Liver (tissue), 9 donors: ENCODE measurements around the gene NCK2. TPM values are rescaled to one million over a fixed set of nuclear protein-coding genes. Genes with fewer than 3 reads are reported as not detected.

Experiments used
- DNase-seq: peaks from one replicate; pipeline ENCODE4 v3.0.0-alpha.2; 2017; ENCODE audit warnings: low spot score
- H3K27ac ChIP-seq, 2 donors: one replicate each; pipeline ENCODE4 v1.7.0; 2013; ENCODE audit warnings: inconsistent platforms in 2 of 2, low read length in 2 of 2, control low read depth in 1 of 2, low read depth in 1 of 2, mild to moderate bottlenecking in 1 of 2
- H3K27me3 ChIP-seq, 4 donors: one replicate each; pipeline versions ENCODE4 v1.6.1 to v1.7.0; 2013; ENCODE audit warnings: low read length in 3 of 4, inconsistent platforms in 1 of 4, mild to moderate bottlenecking in 1 of 4, moderate library complexity in 1 of 4; ENCODE audit not compliant: control insufficient read depth in 4 of 4, insufficient read depth in 4 of 4
- H3K36me3 ChIP-seq, 4 donors: one replicate each; pipeline versions ENCODE4 v1.6.1 to v1.7.0; 2013; ENCODE audit warnings: low read length in 3 of 4, mild to moderate bottlenecking in 3 of 4, low read depth in 1 of 4, moderate library complexity in 1 of 4; ENCODE audit not compliant: control insufficient read depth in 4 of 4, insufficient read depth in 3 of 4
- H3K4me1 ChIP-seq, 4 donors: one replicate each; pipeline versions ENCODE4 v1.6.1 to v1.7.0; 2013; ENCODE audit warnings: low read length in 3 of 4, mild to moderate bottlenecking in 3 of 4, moderate library complexity in 1 of 4; ENCODE audit not compliant: control insufficient read depth in 4 of 4, insufficient read depth in 4 of 4
- H3K4me3 ChIP-seq, 3 donors: one replicate each; pipeline versions ENCODE4 v1.6.1 to v1.7.0; 2013; ENCODE audit warnings: low read length in 3 of 3, control low read depth in 1 of 3, low read depth in 1 of 3, mild to moderate bottlenecking in 1 of 3
- H3K9ac ChIP-seq, 2 donors: one replicate each; pipeline ENCODE4 v1.7.0; 2013; ENCODE audit warnings: low read length in 2 of 2, mild to moderate bottlenecking in 2 of 2, moderate library complexity in 2 of 2, control low read depth in 1 of 2, low read depth in 1 of 2
- H3K9me3 ChIP-seq, 4 donors: one replicate each; pipeline versions ENCODE4 v1.6.1 to v1.7.0; 2013; ENCODE audit warnings: low read length in 3 of 4; ENCODE audit not compliant: control insufficient read depth in 4 of 4
- FOXA1 ChIP-seq: IDR thresholded peaks from 2 replicates; pipeline ENCODE4 v1.6.1; 2016; ENCODE audit warnings: antibody characterized with exemption
- FOXA2 ChIP-seq: IDR thresholded peaks from 2 replicates; pipeline ENCODE4 v1.6.1; 2016; ENCODE audit warnings: antibody characterized with exemption
- GABPA ChIP-seq, 2 donors: IDR thresholded peaks in 1 of 2; conservative IDR thresholded peaks in 1 of 2; 2 replicates each; pipeline ENCODE4 v1.6.1; 2016; ENCODE audit warnings: antibody characterized with exemption in 2 of 2, mild to moderate bottlenecking in 1 of 2, moderate library complexity in 1 of 2
- HNF4A ChIP-seq, 2 donors: conservative IDR thresholded peaks; 2 replicates each; pipeline ENCODE4 v1.6.1; 2016; ENCODE audit warnings: antibody characterized with exemption in 2 of 2, mild to moderate bottlenecking in 2 of 2
- HNF4G ChIP-seq: IDR thresholded peaks from 2 replicates; pipeline ENCODE4 v1.6.1; 2016; ENCODE audit warnings: antibody characterized with exemption
- JUND ChIP-seq, 2 donors: IDR thresholded peaks; 2 replicates each; pipeline ENCODE4 v1.6.1; 2016; ENCODE audit warnings: antibody characterized with exemption in 2 of 2
- NR2F2 ChIP-seq: IDR thresholded peaks from 2 replicates; pipeline ENCODE4 v1.6.1; 2016; ENCODE audit warnings: antibody characterized with exemption
- RAD21 ChIP-seq, 2 donors: IDR thresholded peaks; 2 replicates each; pipeline ENCODE4 v1.6.1; 2016; ENCODE audit warnings: antibody characterized with exemption in 2 of 2, mild to moderate bottlenecking in 2 of 2
- RXRA ChIP-seq, 2 donors: IDR thresholded peaks; 2 replicates each; pipeline ENCODE4 v1.6.1; 2017 to 2018; ENCODE audit warnings: antibody characterized with exemption in 2 of 2, mild to moderate bottlenecking in 1 of 2
- SP1 ChIP-seq: IDR thresholded peaks from 2 replicates; pipeline ENCODE4 v1.6.1; 2018; ENCODE audit warnings: antibody characterized with exemption, mild to moderate bottlenecking
- TAF1 ChIP-seq: conservative IDR thresholded peaks from 2 replicates; pipeline ENCODE4 v1.6.1; 2016; ENCODE audit warnings: antibody characterized with exemption, mild to moderate bottlenecking
- YY1 ChIP-seq: IDR thresholded peaks from 2 replicates; pipeline ENCODE4 v1.6.1; 2016; ENCODE audit warnings: antibody characterized with exemption, mild to moderate bottlenecking
- WGBS: extraction: QIAGEN DNeasy Blood & Tissue Kit; methylation state at CpG from one replicate; pipeline ENCODE4 v1.1.7; 2013; 5-methylcytosine and 5-hydroxymethylcytosine counted together
- polyA plus RNA-seq, 2 donors: library from polyadenylated mRNA; stranded (reverse) in 1 of 2; unstranded in 1 of 2; fragments of 200-250 nt in 1 of 2; fragments of >200 nt in 1 of 2; fragmentation: Nextera tagmentation in 1 of 2; extraction: Ambion mirVana in 1 of 2; gene quantifications; one replicate each; pipeline versions ENCODE4 v1.2.1 to v1.2.3, GENCODE V29; 2013 to 2015
- total RNA-seq, 2 donors: library from RNA; depleted of rRNA; stranded (reverse); fragments of >200 nt; gene quantifications; one replicate each; pipeline ENCODE4 v1.2.3, GENCODE V29; 2014
- TF ChIP-seq, protein P1 (sequence below): IDR thresholded peaks from 2 replicates; pipeline ENCODE4 v1.6.1; 2016; ENCODE audit warnings: antibody characterized with exemption
- TF ChIP-seq, protein P2 (sequence below): IDR thresholded peaks from 2 replicates; pipeline ENCODE4 v1.6.1; 2016; ENCODE audit warnings: antibody characterized with exemption
- TF ChIP-seq, protein P3 (sequence below): IDR thresholded peaks from 2 replicates; pipeline ENCODE4 v1.6.1; 2016; ENCODE audit warnings: antibody characterized with exemption, mild to moderate bottlenecking
- TF ChIP-seq, protein P4 (sequence below): fragments of 150-350 bp; IDR thresholded peaks from 2 replicates; pipeline ENCODE4 v1.5.1; 2017; ENCODE audit warnings: improper control_type of control experiment, low read depth, low read length; ENCODE audit not compliant: missing input control
- donor health status: healthy.
- donor health status: healthy.
- donor health status: healthy.
- donor health status: healthy.
- donor health status: healthy.

NCK2 gene
- total and polyA plus RNA-seq, 4 donors: 3.4 to 15.0 (median 10.7) TPM

DNA sequence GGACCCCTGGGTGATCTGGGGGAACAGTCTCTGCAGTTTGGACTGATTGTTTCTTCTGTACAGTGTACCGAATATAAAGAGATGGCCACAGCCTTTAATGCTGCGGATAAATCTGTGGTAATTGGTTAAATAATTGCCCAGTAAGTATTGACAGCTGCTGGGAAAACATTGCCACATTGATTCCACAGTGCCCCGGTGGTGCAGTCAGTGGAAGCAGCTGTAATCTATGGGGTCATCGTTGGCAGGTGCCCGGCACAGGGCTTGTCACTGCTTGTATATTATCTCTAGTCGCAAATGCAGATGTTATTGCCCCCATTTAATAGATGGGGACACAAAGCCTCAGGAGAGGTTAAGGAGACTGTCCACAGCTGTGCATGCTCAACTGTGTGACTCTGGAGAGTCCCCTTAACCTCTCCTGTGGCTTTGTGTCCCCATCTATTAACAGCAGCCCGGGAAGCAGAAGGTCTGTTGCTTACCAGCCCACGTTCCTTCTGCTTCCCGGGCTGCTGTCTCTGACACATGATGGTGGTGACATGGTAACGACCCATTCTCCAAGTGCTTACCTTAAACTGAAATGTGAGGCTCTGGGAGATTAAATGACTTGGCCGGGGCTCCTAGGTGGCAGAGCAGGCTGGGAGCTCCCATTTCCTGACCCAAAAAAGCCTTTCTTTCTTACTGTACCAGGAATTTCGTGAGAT, 76.9 kb downstream of the NCK2 start:
- no peak for DNase-seq
- H3K9ac ChIP-seq: no peak overlapping the region
- H3K36me3 ChIP-seq: peaks cover 0 to 3% (median 0%) of the 10 kb centered on the region in 4 donors
- no peak overlapping the region for H3K4me3 ChIP-seq
- no peaks in the 10 kb centered on the region for H3K27me3 ChIP-seq
- H3K4me1 ChIP-seq: peaks cover 6 to 18% (median 12%) of the 10 kb centered on the region in 4 donors
- 59% methylated on average over 12 of the region's 12 CpGs for WGBS
- TF ChIP-seq FOXA1 (no peak), RXRA (IDR thresholded peaks at IDR 0.05) (peak in 1 of 2 donors; percentile 60), YY1 (no peak), GABPA (IDR thresholded peaks at IDR 0.05 in 1 of 2, conservative IDR thresholded peaks at IDR 0.05 in 1 of 2) (no peak), JUND (IDR thresholded peaks at IDR 0.05) (no peak), RAD21 (IDR thresholded peaks at IDR 0.05) (no peak), HNF4A (conservative IDR thresholded peaks at IDR 0.05) (peak; percentile 43 to 55), SP1 (peak; percentile 11)
- TF ChIP-seq, protein P1, sequence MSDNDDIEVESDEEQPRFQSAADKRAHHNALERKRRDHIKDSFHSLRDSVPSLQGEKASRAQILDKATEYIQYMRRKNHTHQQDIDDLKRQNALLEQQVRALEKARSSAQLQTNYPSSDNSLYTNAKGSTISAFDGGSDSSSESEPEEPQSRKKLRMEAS: peak; percentile 48
- TF ChIP-seq, protein P2, sequence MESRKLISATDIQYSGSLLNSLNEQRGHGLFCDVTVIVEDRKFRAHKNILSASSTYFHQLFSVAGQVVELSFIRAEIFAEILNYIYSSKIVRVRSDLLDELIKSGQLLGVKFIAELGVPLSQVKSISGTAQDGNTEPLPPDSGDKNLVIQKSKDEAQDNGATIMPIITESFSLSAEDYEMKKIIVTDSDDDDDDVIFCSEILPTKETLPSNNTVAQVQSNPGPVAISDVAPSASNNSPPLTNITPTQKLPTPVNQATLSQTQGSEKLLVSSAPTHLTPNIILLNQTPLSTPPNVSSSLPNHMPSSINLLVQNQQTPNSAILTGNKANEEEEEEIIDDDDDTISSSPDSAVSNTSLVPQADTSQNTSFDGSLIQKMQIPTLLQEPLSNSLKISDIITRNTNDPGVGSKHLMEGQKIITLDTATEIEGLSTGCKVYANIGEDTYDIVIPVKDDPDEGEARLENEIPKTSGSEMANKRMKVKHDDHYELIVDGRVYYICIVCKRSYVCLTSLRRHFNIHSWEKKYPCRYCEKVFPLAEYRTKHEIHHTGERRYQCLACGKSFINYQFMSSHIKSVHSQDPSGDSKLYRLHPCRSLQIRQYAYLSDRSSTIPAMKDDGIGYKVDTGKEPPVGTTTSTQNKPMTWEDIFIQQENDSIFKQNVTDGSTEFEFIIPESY: no peak
- TF ChIP-seq, protein P3, sequence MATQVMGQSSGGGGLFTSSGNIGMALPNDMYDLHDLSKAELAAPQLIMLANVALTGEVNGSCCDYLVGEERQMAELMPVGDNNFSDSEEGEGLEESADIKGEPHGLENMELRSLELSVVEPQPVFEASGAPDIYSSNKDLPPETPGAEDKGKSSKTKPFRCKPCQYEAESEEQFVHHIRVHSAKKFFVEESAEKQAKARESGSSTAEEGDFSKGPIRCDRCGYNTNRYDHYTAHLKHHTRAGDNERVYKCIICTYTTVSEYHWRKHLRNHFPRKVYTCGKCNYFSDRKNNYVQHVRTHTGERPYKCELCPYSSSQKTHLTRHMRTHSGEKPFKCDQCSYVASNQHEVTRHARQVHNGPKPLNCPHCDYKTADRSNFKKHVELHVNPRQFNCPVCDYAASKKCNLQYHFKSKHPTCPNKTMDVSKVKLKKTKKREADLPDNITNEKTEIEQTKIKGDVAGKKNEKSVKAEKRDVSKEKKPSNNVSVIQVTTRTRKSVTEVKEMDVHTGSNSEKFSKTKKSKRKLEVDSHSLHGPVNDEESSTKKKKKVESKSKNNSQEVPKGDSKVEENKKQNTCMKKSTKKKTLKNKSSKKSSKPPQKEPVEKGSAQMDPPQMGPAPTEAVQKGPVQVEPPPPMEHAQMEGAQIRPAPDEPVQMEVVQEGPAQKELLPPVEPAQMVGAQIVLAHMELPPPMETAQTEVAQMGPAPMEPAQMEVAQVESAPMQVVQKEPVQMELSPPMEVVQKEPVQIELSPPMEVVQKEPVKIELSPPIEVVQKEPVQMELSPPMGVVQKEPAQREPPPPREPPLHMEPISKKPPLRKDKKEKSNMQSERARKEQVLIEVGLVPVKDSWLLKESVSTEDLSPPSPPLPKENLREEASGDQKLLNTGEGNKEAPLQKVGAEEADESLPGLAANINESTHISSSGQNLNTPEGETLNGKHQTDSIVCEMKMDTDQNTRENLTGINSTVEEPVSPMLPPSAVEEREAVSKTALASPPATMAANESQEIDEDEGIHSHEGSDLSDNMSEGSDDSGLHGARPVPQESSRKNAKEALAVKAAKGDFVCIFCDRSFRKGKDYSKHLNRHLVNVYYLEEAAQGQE: no peak
- TF ChIP-seq, protein P4, sequence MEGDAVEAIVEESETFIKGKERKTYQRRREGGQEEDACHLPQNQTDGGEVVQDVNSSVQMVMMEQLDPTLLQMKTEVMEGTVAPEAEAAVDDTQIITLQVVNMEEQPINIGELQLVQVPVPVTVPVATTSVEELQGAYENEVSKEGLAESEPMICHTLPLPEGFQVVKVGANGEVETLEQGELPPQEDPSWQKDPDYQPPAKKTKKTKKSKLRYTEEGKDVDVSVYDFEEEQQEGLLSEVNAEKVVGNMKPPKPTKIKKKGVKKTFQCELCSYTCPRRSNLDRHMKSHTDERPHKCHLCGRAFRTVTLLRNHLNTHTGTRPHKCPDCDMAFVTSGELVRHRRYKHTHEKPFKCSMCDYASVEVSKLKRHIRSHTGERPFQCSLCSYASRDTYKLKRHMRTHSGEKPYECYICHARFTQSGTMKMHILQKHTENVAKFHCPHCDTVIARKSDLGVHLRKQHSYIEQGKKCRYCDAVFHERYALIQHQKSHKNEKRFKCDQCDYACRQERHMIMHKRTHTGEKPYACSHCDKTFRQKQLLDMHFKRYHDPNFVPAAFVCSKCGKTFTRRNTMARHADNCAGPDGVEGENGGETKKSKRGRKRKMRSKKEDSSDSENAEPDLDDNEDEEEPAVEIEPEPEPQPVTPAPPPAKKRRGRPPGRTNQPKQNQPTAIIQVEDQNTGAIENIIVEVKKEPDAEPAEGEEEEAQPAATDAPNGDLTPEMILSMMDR: no peak
- peak overlapping the region in 1 of 2 donors; percentile 11 for H3K27ac ChIP-seq
- no peaks in the 10 kb centered on the region for H3K9me3 ChIP-seq

DNA sequence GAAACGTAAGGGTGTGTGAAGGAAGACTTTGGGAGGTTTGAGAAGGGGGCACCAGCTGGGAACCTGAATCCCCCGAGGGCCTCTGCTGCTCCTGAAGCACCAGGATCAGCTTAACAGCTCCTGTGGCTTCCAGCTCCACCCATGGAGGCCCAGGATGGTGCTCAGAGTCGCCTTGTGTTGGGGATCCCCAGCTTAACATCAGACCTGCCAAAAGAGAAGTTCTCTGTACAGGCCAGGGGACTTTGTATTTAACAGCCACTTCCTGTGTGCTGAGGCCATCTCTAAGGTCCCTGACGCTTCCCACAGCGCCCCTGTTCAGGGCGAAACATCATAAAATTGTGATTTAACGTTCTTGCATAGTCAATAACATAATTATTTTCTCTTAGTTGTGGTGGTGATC, 77.5 kb downstream of the NCK2 start:
- Histone ChIP-seq H3K9me3 (no peaks in the 10 kb centered on the region), H3K27ac (no peak overlapping the region), H3K36me3 (peaks cover 0 to 2% (median 0%) of the 10 kb centered on the region in 4 donors), H3K9ac (no peak overlapping the region), H3K4me3 (no peak overlapping the region), H3K4me1 (peaks cover 6 to 18% (median 12%) of the 10 kb centered on the region in 4 donors), H3K27me3 (no peaks in the 10 kb centered on the region)
- DNase-seq: no peak
- whole genome bisulfite sequencing: 78% methylated on average over 7 of the region's 7 CpGs
- TF ChIP-seq FOXA1: no peak
- TF ChIP-seq, protein P2: no peak
- no peak for TF ChIP-seq RAD21 (IDR thresholded peaks at IDR 0.05)
- TF ChIP-seq SP1: no peak
- no peak for TF ChIP-seq HNF4G
- no peak for TF ChIP-seq TAF1
- no peak for TF ChIP-seq RXRA (IDR thresholded peaks at IDR 0.05)
- TF ChIP-seq GABPA (IDR thresholded peaks at IDR 0.05 in 1 of 2, conservative IDR thresholded peaks at IDR 0.05 in 1 of 2): no peak
- no peak for TF ChIP-seq NR2F2
- TF ChIP-seq, protein P4: no peak
- no peak for TF ChIP-seq FOXA2
